Endometrial microvascular endothelial cells (primary cell): ENCODE measurements around the gene CSNK1G2. TPM values are rescaled to one million over a fixed set of nuclear protein-coding genes. Genes with fewer than 3 reads are reported as not detected.

Experiments used
- in situ Hi-C: cut with HindIII; loops from 2 replicates; pipeline ENCODE4 v1.10.0; 2017; ENCODE audit warnings: low sequenced_read_pairs, low pct_unique_long_range_greater_than_20kb; ENCODE audit errors: inconsistent ontology term
- total RNA-seq: library from RNA; depleted of rRNA; stranded (reverse); fragments of >200 nt; gene quantifications from one replicate; pipeline ENCODE4 v1.2.3, GENCODE V29; 2015; ENCODE audit errors: inconsistent ontology term

The CSNK1G2 gene
- total RNA-seq = 63.7 TPM

- in situ Hi-C loops = no loop called here
Observed at GRCh38 chr19:1941146-1942077, at the start of gene CSNK1G2. Gene CSNK1G2 (plus strand): TSS chr19:1941172. CDS start chr19:1969773, 28,601 bp downstream.

- in situ Hi-C loops = no loop called here
Observed at GRCh38 chr19:1893791-1894190, 47.2 kb upstream of the CSNK1G2 start.

DNA sequence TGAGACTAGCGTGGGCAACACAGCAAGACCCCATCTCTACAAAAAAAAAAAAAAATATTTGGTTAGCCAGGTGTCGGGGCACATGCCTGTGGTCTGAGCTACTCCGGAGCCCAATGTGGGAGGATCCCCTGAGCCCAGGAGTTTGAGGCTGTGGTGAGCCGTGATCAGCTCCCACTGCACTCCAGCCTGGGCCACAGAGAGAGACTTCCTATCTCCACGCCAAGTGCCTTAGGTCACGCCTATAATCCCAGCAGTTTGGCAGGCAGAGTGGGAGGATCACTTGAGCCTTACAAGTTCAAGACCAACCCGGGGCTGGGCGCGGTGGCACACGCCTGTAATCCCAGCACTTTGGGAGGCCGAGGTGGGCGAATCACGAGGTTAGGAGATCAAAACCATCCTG is 44.5 kb upstream of the CSNK1G2 start:
- in situ Hi-C loops = no loop called here

DNA sequence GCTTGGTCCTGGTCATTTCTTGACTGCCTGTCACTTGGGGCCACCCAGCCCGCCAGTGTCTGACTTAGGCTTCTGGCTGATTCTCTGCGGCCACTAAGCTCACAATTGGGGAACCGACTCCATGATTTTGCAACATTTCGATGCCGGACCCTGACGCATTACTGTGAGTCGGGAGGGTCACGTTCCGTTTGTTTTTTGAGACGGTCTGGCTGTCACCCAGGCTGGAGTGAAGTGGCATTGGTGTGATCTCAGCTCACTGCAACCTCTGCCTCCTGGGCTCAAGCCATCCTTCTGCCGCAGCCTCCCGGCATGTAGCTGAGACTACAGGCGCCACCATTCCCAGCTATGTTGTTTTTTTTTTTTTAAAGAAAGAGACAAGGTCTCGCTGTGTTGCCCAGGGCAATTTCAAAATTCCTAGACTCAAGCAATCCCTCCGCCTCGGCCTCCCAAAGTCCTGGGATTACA is 39.0 kb upstream of the CSNK1G2 start:
- in situ Hi-C loops = no loop called here

GRCh38 chr19:1902923-1903322 is 38.0 kb upstream of the CSNK1G2 start:
- in situ Hi-C loops = no loop called here

- in situ Hi-C loops = no loop called here
Observed at GRCh38 chr19:1904860-1905109, 36.2 kb upstream of the CSNK1G2 start.

DNA sequence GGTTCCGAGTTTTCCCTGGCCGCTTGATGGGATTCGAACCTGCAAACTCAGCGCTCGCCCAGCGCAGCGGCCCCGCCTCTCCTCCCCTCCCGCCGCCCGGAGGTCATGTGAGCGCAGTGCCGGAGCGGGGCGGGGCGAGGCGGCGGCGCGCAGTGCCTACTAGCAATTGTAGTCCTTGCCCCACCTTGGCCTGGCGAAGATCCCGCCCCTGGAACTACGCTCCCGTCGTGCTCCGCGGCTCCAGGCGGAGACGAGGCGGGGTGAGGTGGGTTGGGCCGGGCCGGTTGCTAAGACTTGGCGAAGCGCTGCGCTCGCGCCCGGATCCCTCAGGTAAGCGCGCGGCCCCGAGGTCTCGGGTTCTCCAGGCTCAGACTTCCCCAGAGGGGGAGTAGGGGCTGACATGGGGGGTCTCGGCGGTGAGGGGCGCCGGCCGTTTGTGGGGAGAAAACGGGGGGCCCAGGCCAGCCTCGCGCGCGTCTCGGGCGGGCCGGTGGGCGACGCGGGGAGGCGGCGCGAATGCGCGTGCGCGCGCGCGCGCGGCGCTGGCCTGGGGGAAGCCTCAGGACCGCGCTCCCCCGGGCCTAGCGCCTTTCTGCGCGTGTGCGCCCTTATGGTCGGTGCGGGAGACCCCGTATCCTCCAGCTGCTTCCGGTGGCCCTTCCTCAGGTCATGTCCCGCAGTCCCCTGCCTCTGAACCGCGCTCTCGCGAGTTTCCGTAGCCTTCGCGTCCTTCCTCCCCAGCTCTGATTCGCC is 35.7 kb upstream of the CSNK1G2 start, which contains the start of the genes ADAT3 and SCAMP4:
ADAT3 (plus strand) TSS at position 290 of the 753 bp plus-strand sequence. CDS start 6,649 bp downstream, outside the sequence.
SCAMP4 (plus strand) TSS at position 290 of the 753 bp plus-strand sequence. CDS start 9,621 bp downstream, outside the sequence.
- in situ Hi-C loops = no loop called here

DNA sequence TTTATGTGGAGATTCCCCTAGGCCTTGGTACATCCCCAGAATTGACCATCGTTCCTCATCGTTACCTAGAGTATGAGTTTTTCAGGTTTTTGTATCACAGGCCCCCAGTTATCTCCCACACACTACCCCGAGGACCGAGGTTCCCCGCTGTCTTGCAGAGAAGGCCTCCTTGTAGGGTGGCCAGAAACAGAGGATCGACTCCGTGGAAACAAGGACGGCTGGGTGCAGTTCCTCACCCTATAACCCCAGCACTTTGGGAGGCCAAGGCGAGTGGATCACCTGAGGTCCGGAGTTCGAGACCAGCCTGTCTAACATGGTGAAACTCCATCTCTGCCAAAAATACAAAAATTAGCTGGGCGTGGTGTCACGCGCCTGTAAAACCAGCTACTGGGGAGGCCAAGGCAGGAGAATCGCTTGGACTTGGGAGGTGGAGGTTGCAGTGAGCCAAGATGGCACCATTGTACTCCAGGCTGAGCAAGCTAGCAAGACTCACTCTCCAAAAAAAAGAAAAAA is 35.1 kb upstream of the CSNK1G2 start:
- in situ Hi-C loops = no loop called here

GRCh38 chr19:1906985-1907562 is 33.9 kb upstream of the CSNK1G2 start:
- in situ Hi-C loops = no loop called here

- in situ Hi-C loops = no loop called here
Observed at GRCh38 chr19:1907563-1908363, 33.2 kb upstream of the CSNK1G2 start.

GRCh38 chr19:1908364-1908678 is 32.7 kb upstream of the CSNK1G2 start:
- in situ Hi-C loops = no loop called here

DNA sequence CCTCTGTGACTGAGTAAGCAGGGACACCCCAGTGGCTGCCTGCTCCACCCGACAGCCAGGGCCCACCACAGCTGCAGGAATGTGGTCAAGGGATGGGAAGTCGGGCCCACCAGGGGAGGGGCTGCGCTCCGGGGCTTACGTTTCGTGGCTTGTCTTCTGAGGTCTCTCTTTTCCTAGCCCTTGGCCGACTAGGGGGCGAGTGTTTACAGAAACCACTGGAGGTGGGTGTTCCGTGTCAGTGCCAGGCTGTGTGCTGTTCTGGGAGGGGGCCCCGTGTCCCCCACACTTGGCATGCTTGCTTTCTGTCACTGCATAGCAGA is 31.3 kb upstream of the CSNK1G2 start:
- in situ Hi-C loops = no loop called here

DNA sequence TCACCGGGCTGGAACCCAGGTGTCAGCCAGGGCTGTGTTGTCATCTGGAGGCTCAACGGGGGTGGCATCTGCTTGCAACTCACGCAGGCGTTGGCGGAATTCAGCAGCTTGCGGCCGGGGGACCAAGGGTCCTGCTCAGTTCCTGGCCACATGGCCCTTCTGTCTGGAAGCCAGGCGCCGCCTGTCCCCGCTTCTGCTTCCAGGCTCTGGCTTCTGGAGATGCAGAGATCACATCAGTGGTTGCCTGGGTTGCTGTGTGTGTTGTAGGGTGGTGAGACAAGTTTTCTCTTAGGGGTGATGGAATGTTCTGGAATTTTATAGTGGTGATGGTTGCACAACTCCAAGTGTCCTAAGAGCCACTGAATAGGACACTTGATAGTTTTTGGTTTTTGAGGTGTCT is 30.8 kb upstream of the CSNK1G2 start:
- in situ Hi-C loops = no loop called here

- in situ Hi-C loops = no loop called here
Observed at GRCh38 chr19:1911098-1911497, 29.9 kb upstream of the CSNK1G2 start.

GRCh38 chr19:1911995-1912394 is 29.0 kb upstream of the CSNK1G2 start:
- in situ Hi-C loops = no loop called here

GRCh38 chr19:1912760-1913505 is 28.0 kb upstream of the CSNK1G2 start:
- in situ Hi-C loops = no loop called here

DNA sequence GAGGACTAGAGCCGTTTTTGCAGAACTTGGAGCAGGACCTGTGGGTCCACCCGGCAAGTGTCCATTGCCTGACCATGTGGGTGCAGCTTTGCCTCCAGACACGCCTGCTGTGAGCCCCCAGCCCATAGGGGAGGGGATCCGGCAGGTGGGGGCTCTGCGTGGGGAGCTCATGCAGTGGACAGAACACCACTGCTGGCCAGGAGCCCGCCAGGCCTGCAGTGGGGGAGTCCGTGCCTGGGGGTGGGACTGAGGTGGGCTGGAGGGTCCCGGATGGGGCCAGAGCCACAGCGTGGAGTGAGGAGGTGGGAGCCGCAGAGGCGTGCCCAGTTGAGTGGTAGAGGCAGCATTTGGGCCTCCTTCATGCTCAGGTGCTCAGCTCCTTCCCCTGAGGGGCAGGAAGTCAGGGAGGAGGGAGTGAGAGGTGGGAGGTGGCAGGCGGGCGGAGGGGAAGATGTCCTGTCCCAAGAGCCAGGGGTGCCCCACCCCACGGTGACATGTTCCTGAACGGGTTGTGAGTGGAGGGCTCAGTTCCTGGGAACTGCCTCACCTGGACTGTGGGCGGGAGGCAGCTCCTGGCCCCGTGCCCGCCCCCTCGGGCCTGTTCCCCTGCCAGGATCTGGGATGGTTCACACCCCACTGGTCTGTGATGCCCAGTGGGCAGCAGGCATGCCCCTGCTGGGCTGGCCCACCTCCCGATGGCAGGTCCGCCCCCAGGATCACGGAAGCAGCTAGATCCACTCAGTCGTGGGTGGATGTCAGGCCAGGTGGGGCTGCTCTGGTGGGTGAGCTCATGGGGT is 27.0 kb upstream of the CSNK1G2 start:
- in situ Hi-C loops = no loop called here
